ENCODE data around the gene OR4M2.
"Not testable (repeated sequence)": the region's sequence is repeated elsewhere in the genome, so short reads cannot be mapped to it uniquely, and the experiment has no call there.

Gene OR4M2, protein sequence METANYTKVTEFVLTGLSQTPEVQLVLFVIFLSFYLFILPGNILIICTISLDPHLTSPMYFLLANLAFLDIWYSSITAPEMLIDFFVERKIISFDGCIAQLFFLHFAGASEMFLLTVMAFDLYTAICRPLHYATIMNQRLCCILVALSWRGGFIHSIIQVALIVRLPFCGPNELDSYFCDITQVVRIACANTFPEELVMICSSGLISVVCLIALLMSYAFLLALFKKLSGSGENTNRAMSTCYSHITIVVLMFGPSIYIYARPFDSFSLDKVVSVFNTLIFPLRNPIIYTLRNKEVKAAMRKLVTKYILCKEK

DNA sequence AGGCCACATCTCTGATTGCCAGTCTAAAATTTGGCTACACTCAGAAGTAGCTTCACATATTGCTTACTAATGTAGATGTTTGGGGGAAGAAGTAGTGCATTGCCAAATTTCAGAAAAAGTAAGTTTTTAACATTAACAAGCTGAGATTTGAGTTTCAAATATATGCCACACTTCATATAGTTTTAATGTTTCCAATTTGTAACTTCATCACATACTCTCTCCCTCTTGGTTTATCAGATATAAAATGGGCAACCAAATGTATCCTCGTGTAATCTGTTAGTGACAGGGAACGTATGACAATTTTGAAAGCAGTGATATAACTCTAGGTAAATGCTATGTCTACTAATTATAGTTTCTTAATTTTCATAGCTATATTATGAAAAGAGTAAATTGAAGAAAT, at the start of gene OR4M2:
Gene OR4M2, plus strand, starts transcription at position 301 of the 400 bp plus-strand sequence. Its CDS starts 98 bp downstream, at position 399.
- not testable (repeated sequence) for DNase-seq

DNA sequence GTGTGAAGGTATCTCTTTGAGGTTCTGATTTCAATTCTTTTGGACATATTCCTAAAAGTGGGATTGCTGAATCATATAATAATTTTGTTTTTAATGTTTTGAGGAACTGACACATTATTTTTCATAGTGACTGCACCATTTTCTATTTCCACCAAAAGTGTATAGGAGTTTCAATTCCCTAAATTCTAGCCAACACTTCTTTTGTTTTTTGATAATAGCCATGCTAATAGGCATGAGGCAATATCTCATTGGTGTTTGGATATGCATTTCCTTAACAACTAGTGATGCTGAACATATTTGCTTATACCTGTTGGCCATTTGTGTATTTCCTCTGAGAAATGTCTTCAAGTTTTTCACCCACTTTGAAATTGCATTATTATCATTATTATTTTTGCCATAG, 11.1 kb upstream of the OR4M2 start:
- DNase-seq = not testable (repeated sequence)

DNA sequence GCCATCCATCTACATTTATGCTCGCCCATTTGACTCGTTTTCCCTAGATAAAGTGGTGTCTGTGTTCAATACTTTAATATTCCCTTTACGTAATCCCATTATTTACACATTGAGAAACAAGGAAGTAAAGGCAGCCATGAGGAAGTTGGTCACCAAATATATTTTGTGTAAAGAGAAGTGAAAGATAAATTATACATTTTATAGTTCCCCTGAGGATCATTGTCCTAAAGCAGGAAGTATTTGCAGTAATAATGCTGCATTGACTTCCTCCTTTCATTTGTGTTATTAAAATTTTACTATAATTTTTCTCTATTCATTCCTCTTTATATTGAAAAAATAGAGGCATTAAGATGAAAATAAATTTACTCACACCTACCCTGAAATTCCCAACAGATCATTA, 1.1 kb downstream of the OR4M2 start:
- not testable (repeated sequence) for DNase-seq

DNA sequence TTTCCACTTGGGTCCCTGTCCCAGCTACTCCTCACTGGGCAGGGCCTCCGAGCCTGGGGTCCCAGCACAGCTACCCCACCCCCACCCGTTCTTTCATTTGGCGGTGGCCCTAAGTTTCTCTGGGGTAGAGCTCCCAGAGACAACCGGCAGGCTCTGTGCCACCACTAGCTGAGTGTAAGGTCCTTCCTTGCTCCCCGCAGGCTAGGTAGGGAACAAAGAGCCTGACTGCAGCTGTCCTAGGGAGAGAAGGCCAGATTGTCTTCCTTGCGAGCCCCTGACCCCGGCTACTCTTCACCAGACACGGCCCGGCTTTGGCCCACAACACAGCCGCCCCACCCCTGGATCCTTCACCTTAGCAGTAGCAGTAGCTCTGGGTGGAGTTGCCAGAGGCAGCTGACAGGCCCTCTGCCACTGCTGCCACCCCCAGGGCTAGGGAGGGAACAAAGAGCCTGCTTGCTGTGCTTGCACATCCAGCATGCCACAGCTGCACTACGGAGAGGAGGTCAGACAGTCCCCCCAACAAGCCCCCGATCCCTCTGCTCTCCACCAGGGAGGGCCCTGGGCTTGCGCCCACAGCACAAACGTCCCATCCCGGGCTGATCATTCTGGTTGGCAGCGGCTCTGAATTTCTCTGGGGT, 18.4 kb downstream of the OR4M2 start:
- not testable (repeated sequence) for DNase-seq

DNA sequence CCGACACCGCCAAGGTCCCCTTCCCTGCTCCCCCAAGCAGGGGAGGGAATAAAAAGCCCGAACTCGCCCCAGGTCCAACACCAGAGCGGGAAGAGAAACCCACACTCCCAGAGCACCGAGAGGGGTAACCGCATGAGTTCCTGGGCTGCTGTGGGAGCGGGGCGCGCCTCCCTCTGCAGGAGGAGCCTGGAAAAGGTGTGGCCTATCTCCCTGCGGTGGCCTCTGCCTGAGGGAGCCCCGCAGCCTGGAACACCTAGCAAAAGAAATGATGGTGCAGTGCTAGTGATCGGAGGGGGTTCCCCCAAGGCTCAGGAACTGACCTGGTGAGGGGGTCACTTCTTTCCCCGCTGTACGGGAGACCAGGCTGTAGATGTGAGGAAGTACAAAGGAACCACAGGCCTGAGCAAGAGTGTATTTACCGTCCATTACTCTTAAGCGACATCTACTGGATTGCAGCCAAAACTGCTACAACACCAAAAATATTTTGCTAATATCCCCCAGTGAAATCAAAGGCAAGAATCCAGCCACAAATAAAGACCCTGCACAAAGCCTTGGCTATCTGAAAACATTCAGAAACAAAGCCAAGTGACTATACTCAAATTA, 19.1 kb downstream of the OR4M2 start:
- not testable (repeated sequence) for DNase-seq

DNA sequence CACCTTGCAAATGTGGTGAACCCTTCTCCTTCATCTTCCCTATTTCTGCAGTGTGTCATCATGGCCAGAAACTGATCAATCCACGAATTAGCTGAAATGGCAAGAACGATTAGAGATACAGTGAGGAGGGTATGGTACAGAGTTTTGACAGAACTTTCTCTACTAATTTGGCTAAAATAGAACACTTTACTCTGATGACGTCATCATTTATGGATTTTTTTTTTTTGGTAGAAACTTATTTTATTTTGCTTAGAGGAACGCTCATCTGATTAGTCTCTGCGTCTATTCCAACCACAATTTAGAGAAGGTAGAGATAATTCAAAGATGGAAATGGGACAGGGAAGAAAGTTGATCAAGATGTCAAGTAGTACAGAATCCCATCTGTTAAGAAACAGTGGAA, 41.7 kb downstream of the OR4M2 start:
- DNase-seq = not testable (repeated sequence)
